Osteocyte (in vitro differentiated cells): ENCODE results near the gene ATOH1. TPM values are rescaled to one million over a fixed set of nuclear protein-coding genes. Genes with fewer than 3 reads are reported as not detected.

Experiments used
- DNase-seq: peaks from one replicate; pipeline ENCODE4 v3.0.0; 2021; ENCODE audit warnings: mixed read lengths; ENCODE audit not compliant: unreplicated experiment; ENCODE audit errors: extremely low spot score
- H3K27ac Mint-ChIP-seq: one replicate; pipeline ENCODE4 v1.8.0; 2021; ENCODE audit warnings: mild to moderate bottlenecking, mixed read lengths; ENCODE audit not compliant: unreplicated experiment
- H3K27me3 Mint-ChIP-seq: one replicate; pipeline ENCODE4 v1.8.0; 2021; ENCODE audit warnings: mixed read lengths; ENCODE audit not compliant: unreplicated experiment
- H3K36me3 Mint-ChIP-seq: one replicate; pipeline ENCODE4 v1.8.0; 2021; ENCODE audit warnings: mixed read lengths; ENCODE audit not compliant: unreplicated experiment
- H3K4me1 Mint-ChIP-seq: one replicate; pipeline ENCODE4 v1.8.0; 2021; ENCODE audit warnings: mixed read lengths; ENCODE audit not compliant: unreplicated experiment
- H3K4me3 Mint-ChIP-seq: one replicate; pipeline ENCODE4 v1.8.0; 2021; ENCODE audit warnings: mild to moderate bottlenecking, moderate library complexity, mixed read lengths; ENCODE audit not compliant: unreplicated experiment
- H3K9me3 Mint-ChIP-seq: one replicate; pipeline ENCODE4 v1.8.0; 2021; ENCODE audit warnings: mixed read lengths; ENCODE audit not compliant: unreplicated experiment
- long read RNA-seq: library from polyadenylated mRNA; unstranded; transcript quantifications from one replicate; pipeline ENCODE4 v2.0.0, GENCODE V29; 2021
- total RNA-seq: library from RNA; stranded (reverse); gene quantifications from 2 replicates; pipeline ENCODE4 v1.2.1, GENCODE V29; 2021
- TF ChIP-seq, protein P1 (sequence below): fragments of 200-600 bp; sonication (generic); IDR thresholded peaks from 2 replicates; pipeline ENCODE4 v1.5.0; 2021; ENCODE audit warnings: antibody characterized with exemption, mild to moderate bottlenecking, moderate library complexity

ATOH1 gene, protein sequence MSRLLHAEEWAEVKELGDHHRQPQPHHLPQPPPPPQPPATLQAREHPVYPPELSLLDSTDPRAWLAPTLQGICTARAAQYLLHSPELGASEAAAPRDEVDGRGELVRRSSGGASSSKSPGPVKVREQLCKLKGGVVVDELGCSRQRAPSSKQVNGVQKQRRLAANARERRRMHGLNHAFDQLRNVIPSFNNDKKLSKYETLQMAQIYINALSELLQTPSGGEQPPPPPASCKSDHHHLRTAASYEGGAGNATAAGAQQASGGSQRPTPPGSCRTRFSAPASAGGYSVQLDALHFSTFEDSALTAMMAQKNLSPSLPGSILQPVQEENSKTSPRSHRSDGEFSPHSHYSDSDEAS
- not detected in 2 replicates for total RNA-seq
- long read RNA-seq: 0 reads

- Mint-ChIP-seq H3K27me3 (peaks cover 95% of the 10 kb centered on the region), H3K4me1 (peaks cover 26% of the 10 kb centered on the region), H3K36me3 (no peaks in the 10 kb centered on the region), H3K27ac (no peak within 1 kb of the TSS), H3K9me3 (no peaks in the 10 kb centered on the region), H3K4me3 (peak within 1 kb of the TSS; percentile 71)
- no peak for DNase-seq
- TF ChIP-seq, protein P1, sequence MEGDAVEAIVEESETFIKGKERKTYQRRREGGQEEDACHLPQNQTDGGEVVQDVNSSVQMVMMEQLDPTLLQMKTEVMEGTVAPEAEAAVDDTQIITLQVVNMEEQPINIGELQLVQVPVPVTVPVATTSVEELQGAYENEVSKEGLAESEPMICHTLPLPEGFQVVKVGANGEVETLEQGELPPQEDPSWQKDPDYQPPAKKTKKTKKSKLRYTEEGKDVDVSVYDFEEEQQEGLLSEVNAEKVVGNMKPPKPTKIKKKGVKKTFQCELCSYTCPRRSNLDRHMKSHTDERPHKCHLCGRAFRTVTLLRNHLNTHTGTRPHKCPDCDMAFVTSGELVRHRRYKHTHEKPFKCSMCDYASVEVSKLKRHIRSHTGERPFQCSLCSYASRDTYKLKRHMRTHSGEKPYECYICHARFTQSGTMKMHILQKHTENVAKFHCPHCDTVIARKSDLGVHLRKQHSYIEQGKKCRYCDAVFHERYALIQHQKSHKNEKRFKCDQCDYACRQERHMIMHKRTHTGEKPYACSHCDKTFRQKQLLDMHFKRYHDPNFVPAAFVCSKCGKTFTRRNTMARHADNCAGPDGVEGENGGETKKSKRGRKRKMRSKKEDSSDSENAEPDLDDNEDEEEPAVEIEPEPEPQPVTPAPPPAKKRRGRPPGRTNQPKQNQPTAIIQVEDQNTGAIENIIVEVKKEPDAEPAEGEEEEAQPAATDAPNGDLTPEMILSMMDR: no peak
Measured at GRCh38 chr4:93828332-93828994, at the start of gene ATOH1. Gene ATOH1, plus strand, starts transcription at chr4:93828753. Its CDS starts 174 bp downstream, at chr4:93828927.

- TF ChIP-seq, protein P1: no peak
- H3K4me1 Mint-ChIP-seq: no peaks in the 10 kb centered on the region
- H3K4me3 Mint-ChIP-seq: no peak overlapping the region
- no peak overlapping the region for H3K27ac Mint-ChIP-seq
- H3K27me3 Mint-ChIP-seq: peaks cover 24% of the 10 kb centered on the region
- H3K36me3 Mint-ChIP-seq: no peaks in the 10 kb centered on the region
- H3K9me3 Mint-ChIP-seq: no peaks in the 10 kb centered on the region
- DNase-seq: no peak
Measured at GRCh38 chr4:93779228-93779627, 49.3 kb upstream of the ATOH1 start.

- H3K4me3 Mint-ChIP-seq: no peak overlapping the region
- no peak overlapping the region for H3K27ac Mint-ChIP-seq
Measured at GRCh38 chr4:93780080-93780479, 48.5 kb upstream of the ATOH1 start.

GRCh38 chr4:93781198-93781597 is 47.4 kb upstream of the ATOH1 start:
- Mint-ChIP-seq H3K4me3 (no peak overlapping the region), H3K9me3 (no peaks in the 10 kb centered on the region), H3K27me3 (peaks cover 24% of the 10 kb centered on the region), H3K4me1 (no peaks in the 10 kb centered on the region), H3K27ac (no peak overlapping the region), H3K36me3 (no peaks in the 10 kb centered on the region)
- no peak for DNase-seq
- TF ChIP-seq, protein P1: no peak

More at GRCh38 chr4:93780080-93780479, 48.5 kb upstream of the ATOH1 start:
- peaks cover 24% of the 10 kb centered on the region for H3K27me3 Mint-ChIP-seq
- no peak for DNase-seq
- no peaks in the 10 kb centered on the region for H3K36me3 Mint-ChIP-seq
- H3K9me3 Mint-ChIP-seq: no peaks in the 10 kb centered on the region
- H3K4me1 Mint-ChIP-seq: no peaks in the 10 kb centered on the region
- TF ChIP-seq, protein P1: no peak

DNA sequence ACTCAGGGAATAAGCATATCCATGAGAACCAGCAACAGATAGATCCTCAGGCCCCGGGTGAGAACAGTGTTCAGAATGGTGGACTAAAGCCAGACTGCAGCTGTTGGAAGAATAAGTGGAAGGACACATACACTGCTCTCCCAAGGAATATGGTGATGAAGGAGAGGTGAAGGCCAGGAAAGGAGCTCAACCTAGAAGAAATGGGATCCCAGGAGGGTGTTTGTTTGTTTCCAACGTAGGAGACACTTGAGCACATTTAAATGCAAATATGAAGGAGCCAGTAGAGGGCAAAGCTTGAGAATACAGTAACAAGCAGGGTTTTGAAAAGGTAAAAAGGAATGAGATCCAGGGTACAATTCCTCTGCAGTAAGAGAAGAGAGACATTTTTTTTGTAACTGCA is 42.4 kb upstream of the ATOH1 start:
- TF ChIP-seq, protein P1: no peak
- Mint-ChIP-seq H3K36me3 (no peaks in the 10 kb centered on the region), H3K27ac (no peak overlapping the region), H3K9me3 (no peaks in the 10 kb centered on the region), H3K4me3 (no peak overlapping the region), H3K4me1 (no peaks in the 10 kb centered on the region), H3K27me3 (peaks cover 3% of the 10 kb centered on the region)
- no peak for DNase-seq
